Kidney epithelial cell (primary cell): ENCODE measurements around the gene CCDC106. TPM values are rescaled to one million over a fixed set of nuclear protein-coding genes. Genes with fewer than 3 reads are reported as not detected.

Experiments used
- DNase-seq: peaks from one replicate; pipeline ENCODE4 v3.0.0-alpha.2; 2010; ENCODE audit warnings: low read depth
- H3K27me3 ChIP-seq: 2 replicates; pipeline ENCODE4 v1.6.0; 2011; ENCODE audit warnings: low read length; ENCODE audit not compliant: control insufficient read depth, insufficient read depth
- H3K36me3 ChIP-seq: 2 replicates; pipeline ENCODE4 v1.5.1; 2011; ENCODE audit warnings: low read length; ENCODE audit not compliant: control insufficient read depth, insufficient read depth
- H3K4me3 ChIP-seq: 2 replicates; pipeline ENCODE4 v1.5.1; 2011; ENCODE audit warnings: low read depth, mild to moderate bottlenecking, control low read depth, low read length
- CTCF ChIP-seq: IDR thresholded peaks from 2 replicates; pipeline ENCODE4 v1.5.1; 2011; ENCODE audit warnings: mild to moderate bottlenecking, moderate library complexity, low read length, control low read depth, inconsistent platforms; ENCODE audit not compliant: insufficient read depth, poor library complexity, severe bottlenecking
- total RNA-seq: library from RNA; depleted of rRNA; stranded (reverse); fragments of >200 nt; gene quantifications from 2 replicates; pipeline ENCODE4 v1.2.3, GENCODE V29; 2015

The CCDC106 gene
- total RNA-seq, 1 donor from 2014 or later: 12.2 TPM

GRCh38 chr19:55611983-55612645, 35.9 kb upstream of the CCDC106 start:
- no peaks in the 10 kb centered on the region for H3K27me3 ChIP-seq
- TF ChIP-seq CTCF: no peak
- DNase-seq: no peak
- no peak overlapping the region for H3K4me3 ChIP-seq
- peaks cover 2% of the 10 kb centered on the region for H3K36me3 ChIP-seq

GRCh38 chr19:55613396-55613795, 34.6 kb upstream of the CCDC106 start:
- TF ChIP-seq CTCF: no peak
- peaks cover 3% of the 10 kb centered on the region for H3K36me3 ChIP-seq
- no peak for DNase-seq

GRCh38 chr19:55613930-55614710, 33.9 kb upstream of the CCDC106 start:
- peaks cover 3% of the 10 kb centered on the region for H3K36me3 ChIP-seq
- no peak for DNase-seq
- TF ChIP-seq CTCF: no peak
- no peaks in the 10 kb centered on the region for H3K27me3 ChIP-seq
- H3K4me3 ChIP-seq: no peak overlapping the region

More at GRCh38 chr19:55613396-55613795, 34.6 kb upstream of the CCDC106 start:
- Histone ChIP-seq H3K4me3 (no peak overlapping the region), H3K27me3 (no peaks in the 10 kb centered on the region)

GRCh38 chr19:55614711-55615542, 33.1 kb upstream of the CCDC106 start:
- H3K27me3 ChIP-seq: no peaks in the 10 kb centered on the region
- no peak for DNase-seq
- H3K36me3 ChIP-seq: peaks cover 3% of the 10 kb centered on the region
- H3K4me3 ChIP-seq: no peak overlapping the region
- TF ChIP-seq CTCF: no peak

- no peak for DNase-seq
- H3K4me3 ChIP-seq: no peak overlapping the region
- H3K36me3 ChIP-seq: peaks cover 3% of the 10 kb centered on the region
- no peak for TF ChIP-seq CTCF
- H3K27me3 ChIP-seq: no peaks in the 10 kb centered on the region
Measured at GRCh38 chr19:55615543-55616394, 32.2 kb upstream of the CCDC106 start.
